ENCODE results near the gene SOS2.

Gene SOS2

GRCh38 chr14:50087341-50088116 is 143.8 kb downstream of the SOS2 start:
- Histone ChIP-seq H3K27ac (no peak overlapping the region), H3K4me3 (ENCODE audit: low read depth, low read length) (no peak overlapping the region), H3K36me3 (replicated peaks) (no peaks in the 10 kb centered on the region), H3K27me3 (replicated peaks) (no peaks in the 10 kb centered on the region)
- TF ChIP-seq CTCF (IDR thresholded peaks at IDR 0.05; ENCODE audit: low read depth, low read length, missing control alignments), result no peak
- in situ Hi-C loops (cut with HindIII; ENCODE audit: low pct_ligation_motif_present, low sequenced_read_pairs), result no loop called here
- no peak for DNase-seq

DNA sequence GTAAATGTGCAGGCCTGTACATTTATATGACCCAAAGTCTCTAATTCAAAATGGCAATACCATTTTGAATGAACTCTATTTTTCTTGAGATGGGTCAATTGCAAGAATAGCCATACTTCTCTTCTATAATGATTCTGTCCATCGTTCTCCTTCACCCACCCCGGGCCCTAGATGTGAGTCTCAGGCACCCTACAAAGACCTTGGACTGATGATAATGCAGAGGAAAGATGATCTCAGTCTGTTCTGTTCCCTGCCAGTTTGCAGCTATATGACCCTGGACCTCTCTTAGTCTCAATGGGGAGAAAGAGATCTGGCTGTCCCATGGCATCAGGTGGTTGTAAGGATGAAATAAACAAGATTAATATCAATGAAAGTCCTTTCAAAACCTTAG is 145.1 kb downstream of the SOS2 start:
- no peak for DNase-seq
- Histone ChIP-seq H3K27me3 (replicated peaks) (no peaks in the 10 kb centered on the region), H3K27ac (no peak overlapping the region), H3K36me3 (replicated peaks) (no peaks in the 10 kb centered on the region), H3K4me3 (ENCODE audit: low read depth, low read length) (no peak overlapping the region)
- TF ChIP-seq CTCF (IDR thresholded peaks at IDR 0.05; ENCODE audit: low read depth, low read length, missing control alignments), result no peak
- in situ Hi-C loops (cut with HindIII; ENCODE audit: low pct_ligation_motif_present, low sequenced_read_pairs), result no loop called here

DNA sequence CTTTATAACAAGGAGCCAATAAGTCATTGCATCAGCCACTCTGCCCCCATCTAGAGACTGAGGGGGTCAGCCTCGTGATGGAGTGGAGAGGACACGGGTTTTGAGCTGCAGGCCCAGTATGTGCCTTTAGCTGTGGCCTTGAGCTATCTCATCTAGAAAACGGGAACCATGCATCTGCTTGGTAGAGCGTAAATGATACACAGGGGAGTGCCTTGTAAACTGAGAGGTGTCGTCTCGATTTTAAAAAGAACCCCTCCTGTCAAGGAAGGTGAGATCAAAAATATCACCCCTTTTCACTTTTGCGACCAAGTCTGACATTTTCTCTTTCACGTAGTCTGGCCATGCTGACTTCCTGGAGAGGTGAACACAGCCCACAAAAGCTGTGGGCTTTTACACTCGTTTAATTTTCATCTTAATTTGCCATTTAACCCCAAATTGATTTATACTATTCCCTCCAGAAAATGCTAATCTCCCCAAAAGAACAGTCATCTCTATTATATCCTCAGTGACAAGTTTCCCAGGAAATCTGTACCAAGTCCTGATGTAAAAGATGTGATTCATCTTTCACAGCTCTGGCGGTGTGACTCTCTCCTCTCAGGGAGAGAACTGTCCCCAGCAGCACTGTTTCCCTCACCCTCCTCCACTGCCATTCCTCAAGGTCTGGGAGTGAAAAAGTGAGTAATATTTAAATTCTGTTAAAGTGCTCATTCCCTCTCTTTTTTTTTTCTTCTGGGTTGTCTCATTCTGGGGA is 145.6 kb downstream of the SOS2 start:
- Histone ChIP-seq H3K27ac (peak overlapping the region; percentile 57), H3K27me3 (replicated peaks) (no peaks in the 10 kb centered on the region), H3K4me3 (ENCODE audit: low read depth, low read length) (no peak overlapping the region), H3K36me3 (replicated peaks) (no peaks in the 10 kb centered on the region)
- no peak for TF ChIP-seq CTCF (IDR thresholded peaks at IDR 0.05; ENCODE audit: low read depth, low read length, missing control alignments)
- DNase-seq, result peak; percentile 71
- in situ Hi-C loops (cut with HindIII; ENCODE audit: low pct_ligation_motif_present, low sequenced_read_pairs), result no loop called here

DNA sequence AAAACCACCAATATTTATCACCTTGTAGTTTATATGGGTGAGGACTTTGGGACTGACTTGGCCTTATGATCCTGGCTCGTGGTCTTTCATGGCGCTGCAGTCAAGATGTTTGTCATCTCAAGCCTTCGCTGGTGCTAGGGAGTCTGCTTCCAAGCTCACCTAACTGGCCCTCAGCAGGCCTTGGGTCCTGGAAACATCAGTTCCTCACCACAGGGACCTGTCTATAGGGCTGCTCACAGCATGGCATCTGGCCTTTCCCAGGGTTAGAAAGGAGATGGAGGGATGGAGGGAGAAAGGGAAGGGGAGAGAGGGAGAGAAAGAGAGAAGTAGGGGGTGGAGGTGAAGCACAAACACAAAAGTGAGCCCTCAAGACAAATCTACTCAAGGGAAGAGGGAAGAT is 146.7 kb downstream of the SOS2 start:
- no peaks in the 10 kb centered on the region for H3K36me3 ChIP-seq (replicated peaks)
- H3K27ac ChIP-seq, result no peak overlapping the region
- H3K4me3 ChIP-seq (ENCODE audit: low read depth, low read length), result no peak overlapping the region
- no peaks in the 10 kb centered on the region for H3K27me3 ChIP-seq (replicated peaks)
- no peak for DNase-seq
- no peak for TF ChIP-seq CTCF (IDR thresholded peaks at IDR 0.05; ENCODE audit: low read depth, low read length, missing control alignments)
- in situ Hi-C loops (cut with HindIII; ENCODE audit: low pct_ligation_motif_present, low sequenced_read_pairs), result no loop called here

DNA sequence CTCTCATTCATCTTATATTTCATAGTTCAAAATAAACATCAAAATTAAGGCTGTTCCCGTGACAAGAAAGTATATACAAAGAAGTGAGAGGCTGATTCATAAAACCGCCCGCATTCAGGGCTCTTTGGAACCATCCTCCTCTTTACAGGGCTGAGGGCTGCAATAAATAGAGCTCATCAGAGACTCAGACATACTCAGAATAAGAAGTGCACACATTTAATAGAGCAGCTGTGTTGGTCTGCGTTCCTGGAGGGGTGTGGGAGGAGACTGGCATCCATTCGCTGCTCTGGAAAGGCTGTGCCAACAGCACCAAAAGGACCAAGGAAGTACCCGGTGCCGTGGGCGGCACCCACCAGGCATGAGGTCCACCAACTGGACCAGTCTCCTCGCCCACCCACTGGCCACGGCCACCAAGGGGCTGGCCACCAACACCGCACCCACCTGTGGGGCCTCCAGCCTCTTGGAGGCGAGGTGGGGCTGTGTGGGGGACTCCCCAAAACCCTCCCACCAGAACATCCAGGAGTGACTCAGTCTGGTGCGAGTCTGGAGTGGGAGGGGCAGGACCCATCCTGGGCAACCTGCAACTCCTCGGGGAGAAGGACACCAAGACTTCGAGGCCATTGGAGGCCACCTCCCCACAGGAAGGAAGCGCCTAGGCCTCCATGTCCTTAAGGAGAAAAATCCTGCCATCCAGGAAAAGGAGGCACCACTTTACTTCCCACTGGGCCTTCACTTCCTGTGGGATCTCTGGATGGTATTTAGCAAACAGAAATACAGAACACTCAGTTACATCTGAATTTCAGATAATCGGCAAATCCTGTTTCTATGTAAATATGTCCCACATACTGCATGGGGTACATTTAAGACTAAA is 147.7 kb downstream of the SOS2 start:
- DNase-seq, result no peak
- in situ Hi-C loops (cut with HindIII; ENCODE audit: low pct_ligation_motif_present, low sequenced_read_pairs), result no loop called here
- Histone ChIP-seq H3K27ac (no peak overlapping the region), H3K4me3 (ENCODE audit: low read depth, low read length) (no peak overlapping the region), H3K27me3 (replicated peaks) (no peaks in the 10 kb centered on the region), H3K36me3 (replicated peaks) (no peaks in the 10 kb centered on the region)
- no peak for TF ChIP-seq CTCF (IDR thresholded peaks at IDR 0.05; ENCODE audit: low read depth, low read length, missing control alignments)

All from brain microvascular endothelial cell (primary cell).